Mesendoderm (in vitro differentiated cells): ENCODE results near the gene JCHAIN.

Source experiments
- DNase-seq: peaks from one replicate; pipeline ENCODE4 v3.0.0; 2013
- H2AK5ac ChIP-seq: 2 replicates; pipeline ENCODE4 v1.6.1; 2013; ENCODE audit warnings: low read length, inconsistent platforms
- H2BK120ac ChIP-seq: 2 replicates; pipeline ENCODE4 v1.6.1; 2013; ENCODE audit warnings: low read depth, mild to moderate bottlenecking, low read length, moderate library complexity, mixed read lengths
- H2BK15ac ChIP-seq: replicated peaks from 2 replicates; pipeline ENCODE4 v1.6.1; 2013; ENCODE audit warnings: low read depth, mild to moderate bottlenecking, moderate library complexity
- H2BK5ac ChIP-seq: 2 replicates; pipeline ENCODE4 v1.6.1; 2013; ENCODE audit warnings: low read length, inconsistent platforms
- H3K18ac ChIP-seq: 2 replicates; pipeline ENCODE4 v1.6.1; 2013; ENCODE audit warnings: mild to moderate bottlenecking, low read length, mixed read lengths
- H3K23ac ChIP-seq: one replicate; pipeline ENCODE4 v1.6.1; 2013; ENCODE audit warnings: low read length
- H3K27ac ChIP-seq: 2 replicates; pipeline ENCODE4 v1.5.1; 2013; ENCODE audit warnings: low read depth, mild to moderate bottlenecking, inconsistent platforms, low read length, moderate library complexity
- H3K27me3 ChIP-seq: 2 replicates; pipeline ENCODE4 v1.6.1; 2013; ENCODE audit warnings: low read length, control low read depth, mild to moderate bottlenecking, inconsistent platforms; ENCODE audit not compliant: insufficient read depth, poor library complexity
- H3K36me3 ChIP-seq: 2 replicates; pipeline ENCODE4 v1.6.1; 2013; ENCODE audit warnings: low read length, inconsistent platforms; ENCODE audit not compliant: control insufficient read depth, insufficient read depth
- H3K4ac ChIP-seq: one replicate; pipeline ENCODE4 v1.6.1; 2013; ENCODE audit warnings: low read depth, mild to moderate bottlenecking, low read length, moderate library complexity
- H3K4me1 ChIP-seq: 2 replicates; pipeline ENCODE4 v1.6.1; 2013; ENCODE audit warnings: low read depth, low read length, inconsistent platforms; ENCODE audit not compliant: control insufficient read depth
- H3K4me2 ChIP-seq: 2 replicates; pipeline ENCODE4 v1.6.1; 2013; ENCODE audit warnings: low read length
- H3K4me3 ChIP-seq: 2 replicates; pipeline ENCODE4 v1.5.1; 2013; ENCODE audit warnings: mild to moderate bottlenecking, low read length
- H3K56ac ChIP-seq: one replicate; pipeline ENCODE4 v1.6.1; 2013; ENCODE audit warnings: low read length
- H3K79me1 ChIP-seq: 2 replicates; pipeline ENCODE4 v1.6.1; 2013; ENCODE audit warnings: low read length, inconsistent platforms
- H3K79me2 ChIP-seq: 2 replicates; pipeline ENCODE4 v1.6.1; 2013; ENCODE audit warnings: mild to moderate bottlenecking, low read length; ENCODE audit not compliant: control insufficient read depth, insufficient read depth
- H3K9ac ChIP-seq: 2 replicates; pipeline ENCODE4 v1.6.1; 2013; ENCODE audit warnings: low read length, inconsistent platforms
- H4K5ac ChIP-seq: one replicate; pipeline ENCODE4 v1.6.1; 2013; ENCODE audit warnings: low read length
- H4K8ac ChIP-seq: one replicate; pipeline ENCODE4 v1.6.1; 2013; ENCODE audit warnings: low read depth, mild to moderate bottlenecking, control low read depth, low read length, moderate library complexity
- WGBS: extraction: QIAGEN DNeasy Blood & Tissue Kit; methylation state at CpG from one replicate; pipeline ENCODE4 v1.1.7; 2013; ENCODE audit warnings: low lambda C conversion rate, missing lambda C conversion rate; ENCODE audit not compliant: insufficient coverage; ENCODE audit errors: extremely low coverage; 5-methylcytosine and 5-hydroxymethylcytosine counted together

The JCHAIN gene

GRCh38 chr4:70678383-70678999 is 12.2 kb upstream of the JCHAIN start:
- Histone ChIP-seq H3K4ac (no peak overlapping the region), H3K4me3 (no peak overlapping the region), H3K56ac (no peak overlapping the region), H2BK5ac (no peak overlapping the region), H3K23ac (no peak overlapping the region), H3K9ac (no peak overlapping the region), H4K5ac (no peak overlapping the region), H2BK120ac (no peak overlapping the region), H2AK5ac (no peak overlapping the region), H3K4me1 (no peaks in the 10 kb centered on the region), H2BK15ac (no peak overlapping the region), H4K8ac (no peak overlapping the region), H3K36me3 (no peaks in the 10 kb centered on the region), H3K79me2 (no peaks in the 10 kb centered on the region), H3K4me2 (no peak overlapping the region), H3K27me3 (no peaks in the 10 kb centered on the region), H3K27ac (no peak overlapping the region), H3K79me1 (no peaks in the 10 kb centered on the region), H3K18ac (no peak overlapping the region)
- WGBS = 100% methylated on average over 1 of the region's 1 CpG
- no peak for DNase-seq

DNA sequence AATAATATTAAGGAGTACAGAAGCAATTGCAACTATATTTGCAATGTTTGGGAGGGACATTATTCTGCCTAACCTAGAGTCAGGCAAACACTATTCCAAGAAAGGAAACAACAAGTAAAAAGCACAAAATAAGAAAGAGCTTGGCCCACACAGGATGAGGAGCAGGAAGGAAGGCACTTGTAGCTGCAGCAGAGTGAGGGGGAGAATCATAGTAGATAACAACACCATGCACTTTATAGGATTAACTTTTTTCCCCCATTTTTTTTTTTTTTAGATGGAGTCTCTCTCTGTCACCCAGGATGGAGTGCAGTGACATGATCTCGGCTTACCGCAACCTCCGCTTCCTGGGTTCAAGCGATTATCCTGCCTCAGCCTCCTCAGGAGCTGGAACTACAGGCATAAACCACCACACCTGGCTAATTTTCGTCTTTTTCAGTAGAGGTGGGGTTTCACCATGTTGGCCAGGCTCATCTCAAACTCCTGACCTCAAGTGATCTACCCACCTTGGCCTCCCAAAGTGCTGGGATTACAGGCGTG is 10.3 kb upstream of the JCHAIN start:
- Histone ChIP-seq H3K27ac (no peak overlapping the region), H2BK15ac (no peak overlapping the region), H3K36me3 (no peaks in the 10 kb centered on the region), H2AK5ac (no peak overlapping the region), H3K27me3 (no peaks in the 10 kb centered on the region), H3K23ac (no peak overlapping the region), H3K56ac (no peak overlapping the region), H3K18ac (no peak overlapping the region), H3K4me3 (no peak overlapping the region), H3K4ac (no peak overlapping the region), H4K8ac (no peak overlapping the region), H3K4me2 (no peak overlapping the region), H3K9ac (no peak overlapping the region), H3K4me1 (no peaks in the 10 kb centered on the region), H3K79me1 (no peaks in the 10 kb centered on the region), H2BK5ac (no peak overlapping the region), H4K5ac (no peak overlapping the region), H3K79me2 (no peaks in the 10 kb centered on the region), H2BK120ac (no peak overlapping the region)
- WGBS = no CpG with 5 or more reads among the region's 6 CpGs
- DNase-seq = no peak

- Histone ChIP-seq H3K79me1 (no peaks in the 10 kb centered on the region), H3K56ac (no peak overlapping the region), H4K8ac (no peak overlapping the region), H3K4me1 (no peaks in the 10 kb centered on the region), H3K27ac (no peak overlapping the region), H2BK5ac (no peak overlapping the region), H3K4ac (no peak overlapping the region), H3K4me2 (no peak overlapping the region), H2AK5ac (no peak overlapping the region), H3K4me3 (no peak overlapping the region), H3K79me2 (no peaks in the 10 kb centered on the region), H2BK15ac (no peak overlapping the region), H2BK120ac (no peak overlapping the region), H4K5ac (no peak overlapping the region), H3K9ac (no peak overlapping the region), H3K27me3 (no peaks in the 10 kb centered on the region), H3K23ac (no peak overlapping the region), H3K18ac (no peak overlapping the region), H3K36me3 (no peaks in the 10 kb centered on the region)
- DNase-seq = no peak
- WGBS = no CpG with 5 or more reads among the region's 1 CpG
Measured at GRCh38 chr4:70674731-70675130, 8.4 kb upstream of the JCHAIN start.

DNA sequence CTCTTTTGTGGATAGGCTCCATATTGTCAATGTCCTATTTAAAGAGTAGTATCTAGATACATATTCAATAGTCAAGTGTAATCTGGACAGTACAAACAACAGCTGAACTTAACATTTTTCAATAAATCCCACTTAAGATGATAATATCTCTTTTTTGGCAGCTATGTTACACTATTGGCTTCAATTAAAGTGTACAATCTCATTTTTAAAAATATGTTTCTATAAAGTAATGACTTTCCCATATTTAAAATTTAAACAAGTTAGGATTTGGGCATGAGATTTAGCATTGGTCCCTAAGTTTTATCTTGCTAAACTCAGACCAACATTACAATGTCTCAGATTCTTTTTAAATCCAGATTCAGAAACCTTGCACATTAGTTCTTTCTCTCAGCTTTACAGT is 7.9 kb upstream of the JCHAIN start:
- Histone ChIP-seq H3K23ac (no peak overlapping the region), H2AK5ac (no peak overlapping the region), H3K4me2 (no peak overlapping the region), H3K4me3 (no peak overlapping the region), H3K27me3 (no peaks in the 10 kb centered on the region), H2BK15ac (no peak overlapping the region), H2BK5ac (no peak overlapping the region), H2BK120ac (no peak overlapping the region), H3K4me1 (no peaks in the 10 kb centered on the region), H3K79me2 (no peaks in the 10 kb centered on the region), H3K18ac (no peak overlapping the region), H3K79me1 (no peaks in the 10 kb centered on the region), H3K9ac (no peak overlapping the region), H3K27ac (no peak overlapping the region), H4K8ac (no peak overlapping the region), H3K4ac (no peak overlapping the region), H4K5ac (no peak overlapping the region), H3K36me3 (no peaks in the 10 kb centered on the region), H3K56ac (no peak overlapping the region)
- no peak for DNase-seq

- WGBS = no CpG with 5 or more reads among the region's 2 CpGs
- Histone ChIP-seq H3K4me2 (no peak overlapping the region), H3K27me3 (no peaks in the 10 kb centered on the region), H3K23ac (no peak overlapping the region), H4K8ac (no peak overlapping the region), H3K9ac (no peak overlapping the region), H2BK15ac (no peak overlapping the region), H3K27ac (no peak overlapping the region), H3K36me3 (no peaks in the 10 kb centered on the region), H3K4ac (no peak overlapping the region), H3K56ac (no peak overlapping the region), H3K4me1 (no peaks in the 10 kb centered on the region), H3K79me2 (no peaks in the 10 kb centered on the region), H2BK5ac (no peak overlapping the region), H3K4me3 (no peak overlapping the region), H2BK120ac (no peak overlapping the region), H4K5ac (no peak overlapping the region), H2AK5ac (no peak overlapping the region), H3K18ac (no peak overlapping the region), H3K79me1 (no peaks in the 10 kb centered on the region)
- no peak for DNase-seq
Measured at GRCh38 chr4:70671091-70671490, 4.8 kb upstream of the JCHAIN start.

DNA sequence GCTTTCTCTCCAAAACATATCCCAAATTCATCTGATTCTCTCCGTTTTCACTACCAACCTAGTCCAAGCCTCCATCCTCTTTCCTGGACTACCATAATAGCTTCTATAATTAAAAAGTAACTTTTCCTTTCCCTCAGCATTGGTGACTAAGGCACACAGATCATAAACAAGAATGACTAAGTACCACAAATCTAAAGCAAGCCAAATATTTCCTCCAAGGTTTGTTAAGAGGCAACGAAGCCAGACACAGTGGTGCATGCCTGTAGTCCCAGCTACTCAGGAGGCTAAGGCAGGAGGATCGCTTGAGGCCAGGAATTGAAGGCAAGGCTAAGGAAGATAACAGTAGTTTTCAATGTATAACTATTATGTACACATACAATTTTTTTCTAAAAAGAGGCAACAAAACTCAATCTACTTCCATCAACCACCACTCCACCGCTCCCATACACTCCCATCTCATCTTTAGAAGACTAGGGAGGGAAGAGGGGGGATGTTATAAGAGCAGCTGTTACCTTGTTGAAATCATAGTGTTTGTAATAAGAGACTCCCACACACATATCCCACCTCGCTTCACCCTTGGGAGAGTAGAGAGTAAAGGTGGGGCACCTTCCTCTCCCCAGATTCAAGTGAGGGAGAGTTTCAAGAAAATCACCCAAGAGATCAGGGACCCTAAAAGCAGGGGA is 4.2 kb upstream of the JCHAIN start:
- no peak overlapping the region for H2BK5ac ChIP-seq
- no peak overlapping the region for H3K56ac ChIP-seq
- no peak overlapping the region for H2AK5ac ChIP-seq
- no peaks in the 10 kb centered on the region for H3K36me3 ChIP-seq
- no peaks in the 10 kb centered on the region for H3K79me1 ChIP-seq
- DNase-seq = no peak
- H3K4me3 ChIP-seq = no peak overlapping the region
- no CpG with 5 or more reads among the region's 5 CpGs for WGBS
- no peak overlapping the region for H3K4me2 ChIP-seq
- no peak overlapping the region for H4K8ac ChIP-seq
- no peak overlapping the region for H3K18ac ChIP-seq
- H3K23ac ChIP-seq = no peak overlapping the region
- H3K27ac ChIP-seq = no peak overlapping the region
- no peaks in the 10 kb centered on the region for H3K27me3 ChIP-seq
- no peaks in the 10 kb centered on the region for H3K4me1 ChIP-seq
- no peak overlapping the region for H4K5ac ChIP-seq
- H3K4ac ChIP-seq = no peak overlapping the region
- no peaks in the 10 kb centered on the region for H3K79me2 ChIP-seq
- no peak overlapping the region for H2BK120ac ChIP-seq
- H3K9ac ChIP-seq = no peak overlapping the region
- no peak overlapping the region for H2BK15ac ChIP-seq
